ENCODE data around the gene LACC1.

LACC1 gene

GRCh38 chr13:43894438-43894837 is 14.7 kb downstream of the LACC1 start:
- no peak for DNase-seq

GRCh38 chr13:43895940-43896339 is 16.2 kb downstream of the LACC1 start:
- no peak for DNase-seq

- DNase-seq = no peak
Measured at GRCh38 chr13:43905435-43906031, 25.8 kb downstream of the LACC1 start.

- DNase-seq = no peak
Measured at GRCh38 chr13:43908156-43909126, 28.7 kb downstream of the LACC1 start.

- no peak for DNase-seq
Measured at GRCh38 chr13:43910856-43911255, 31.2 kb downstream of the LACC1 start.

GRCh38 chr13:43911278-43911677 is 31.6 kb downstream of the LACC1 start:
- DNase-seq = no peak

- no peak for DNase-seq
Measured at GRCh38 chr13:43911871-43912270, 32.2 kb downstream of the LACC1 start.

GRCh38 chr13:43915451-43915850 is 35.7 kb downstream of the LACC1 start:
- no peak for DNase-seq

- DNase-seq = no peak
Measured at GRCh38 chr13:43916828-43917227, 37.1 kb downstream of the LACC1 start.

GRCh38 chr13:43918636-43919035 is 38.9 kb downstream of the LACC1 start:
- DNase-seq = no peak

- DNase-seq = no peak
Measured at GRCh38 chr13:43920965-43921674, 41.4 kb downstream of the LACC1 start.

- DNase-seq = no peak
Measured at GRCh38 chr13:43924549-43925245, 45.0 kb downstream of the LACC1 start.

GRCh38 chr13:43929947-43930346 is 50.2 kb downstream of the LACC1 start:
- no peak for DNase-seq

GRCh38 chr13:43933378-43933777 is 53.7 kb downstream of the LACC1 start:
- DNase-seq = no peak

- no peak for DNase-seq
Measured at GRCh38 chr13:43934273-43934672, 54.6 kb downstream of the LACC1 start.

- no peak for DNase-seq
Measured at GRCh38 chr13:43935878-43936277, 56.2 kb downstream of the LACC1 start.

GRCh38 chr13:43936647-43937046 is 56.9 kb downstream of the LACC1 start:
- no peak for DNase-seq

GRCh38 chr13:43937839-43938238 is 58.1 kb downstream of the LACC1 start:
- no peak for DNase-seq

- DNase-seq = no peak
Measured at GRCh38 chr13:43938449-43938848, 58.7 kb downstream of the LACC1 start.

- no peak for DNase-seq
Measured at GRCh38 chr13:43939086-43939485, 59.4 kb downstream of the LACC1 start.

GRCh38 chr13:43942286-43942685 is 62.6 kb downstream of the LACC1 start:
- no peak for DNase-seq

Measured in activated CD4-positive, CD25-positive, alpha-beta regulatory T cell (primary cell).